A673 (cell line): ENCODE measurements around the gene PRPH2. TPM values are rescaled to one million over a fixed set of nuclear protein-coding genes. Genes with fewer than 3 reads are reported as not detected.

ENCODE experiments used
- BruUV-seq: library from RNA; stranded (reverse); fragments of 400-500 nt; replicated peaks from 2 replicates; lab custom pipeline; 2021; lab: Mats Ljungman, UMichigan
- CTCF ChIA-PET: fragments of 300-600 bp; sonication (Branson Sonifier 250); formaldehyde crosslinking; loops from one replicate; lab custom pipeline; 2022; ENCODE audit warnings: antibody characterized with exemption; lab: Charles Lee
- POLR2A ChIA-PET: fragments of 300-600 bp; sonication (Branson Sonifier 250); formaldehyde crosslinking; loops from one replicate; lab custom pipeline; 2022; ENCODE audit warnings: antibody characterized with exemption; ENCODE audit not compliant: low non-redundant PET; lab: Charles Lee
- DNase-seq: peaks from one replicate; pipeline ENCODE4 v3.0.0-alpha.2; 2015; ENCODE audit warnings: low spot score
- H3K27ac ChIP-seq: fragments of 200-600 bp; sonication (generic); 2 replicates; pipeline ENCODE4 v1.5.1; 2016; ENCODE audit warnings: mixed run types, low read depth, mild to moderate bottlenecking, mixed read lengths, antibody characterized with exemption, low read length; ENCODE audit not compliant: poor library complexity, severe bottlenecking
- H3K27me3 ChIP-seq: fragments of 200-600 bp; sonication (generic); replicated peaks from 2 replicates; pipeline ENCODE4 v1.6.1; 2017; ENCODE audit warnings: mixed run types, low read depth, mild to moderate bottlenecking, mixed read lengths, antibody characterized with exemption, low read length; ENCODE audit not compliant: insufficient read depth, poor library complexity
- H3K36me3 ChIP-seq: fragments of 200-600 bp; sonication (generic); 2 replicates; pipeline ENCODE4 v1.6.1; 2016; ENCODE audit warnings: mixed run types, mild to moderate bottlenecking, mixed read lengths, antibody characterized with exemption, low read length; ENCODE audit not compliant: insufficient read depth, poor library complexity, severe bottlenecking
- H3K4me1 ChIP-seq: fragments of 200-600 bp; sonication (generic); 2 replicates; pipeline ENCODE4 v1.6.1; 2017; ENCODE audit warnings: mixed run types, mild to moderate bottlenecking, mixed read lengths, antibody characterized with exemption, low read length; ENCODE audit not compliant: insufficient read depth, poor library complexity, severe bottlenecking
- H3K4me3 ChIP-seq: fragments of 200-600 bp; sonication (generic); 2 replicates; pipeline ENCODE4 v1.5.1; 2016; ENCODE audit warnings: low read depth, mixed run types, mild to moderate bottlenecking, mixed read lengths, low read length; ENCODE audit not compliant: poor library complexity, severe bottlenecking
- H3K9me3 ChIP-seq: fragments of 200-600 bp; sonication (generic); 2 replicates; pipeline ENCODE4 v1.6.1; 2016; ENCODE audit warnings: mixed run types, low read depth, mild to moderate bottlenecking, mixed read lengths, antibody characterized with exemption, low read length; ENCODE audit not compliant: poor library complexity, severe bottlenecking
- CTCF ChIP-seq: fragments of 300-800, 200-600 bp; sonication (generic); conservative IDR thresholded peaks from 2 replicates; pipeline ENCODE4 v1.5.1; 2017; ENCODE audit warnings: low read depth, mild to moderate bottlenecking, antibody characterized with exemption, low read length, moderate library complexity, mixed read lengths
- EZH2 ChIP-seq: fragments of 200-600 bp; sonication (generic); IDR thresholded peaks from 2 replicates; pipeline ENCODE4 v1.6.1; 2017; ENCODE audit warnings: borderline replicate concordance, low read depth, mild to moderate bottlenecking, mixed read lengths, antibody characterized with exemption, low read length; ENCODE audit not compliant: poor library complexity, severe bottlenecking
- intact Hi-C: fragments of 100-400 bp; cut with micrococcal nuclease; formaldehyde crosslinking; loops from one replicate; pipeline ENCODE4 v1.10.0; 2022; ENCODE audit not compliant: unreplicated experiment
- total RNA-seq: library from RNA; stranded (reverse); gene quantifications from 2 replicates; pipeline ENCODE4 v1.2.3, GENCODE V29; 2021

The PRPH2 gene
- total RNA-seq, 1 experiment from 2014 or later, result 0.41 TPM

- Histone ChIP-seq H3K4me3 (no peak overlapping the region), H3K27me3 (no peaks in the 10 kb centered on the region), H3K36me3 (no peaks in the 10 kb centered on the region), H3K27ac (no peak overlapping the region), H3K4me1 (no peaks in the 10 kb centered on the region), H3K9me3 (no peaks in the 10 kb centered on the region)
- no peak for TF ChIP-seq EZH2
- TF ChIP-seq CTCF, result no peak
- no peak for DNase-seq
- BruUV-seq, result no TSS peak
- CTCF ChIA-PET, result no interaction called here
- intact Hi-C loops, result no loop called here
- POLR2A ChIA-PET, result no interaction called here
These were observed 10.5 kb downstream of the PRPH2 start for GRCh38 chr6:42711930-42712329.

- Histone ChIP-seq H3K9me3 (no peaks in the 10 kb centered on the region), H3K4me1 (no peaks in the 10 kb centered on the region), H3K36me3 (no peaks in the 10 kb centered on the region), H3K27me3 (no peaks in the 10 kb centered on the region), H3K27ac (no peak overlapping the region), H3K4me3 (no peak overlapping the region)
- CTCF ChIA-PET, result no interaction called here
- no TSS peak for BruUV-seq
- DNase-seq, result no peak
- intact Hi-C loops, result no loop called here
- no peak for TF ChIP-seq EZH2
- TF ChIP-seq CTCF, result no peak
- POLR2A ChIA-PET, result no interaction called here
These were observed 12.1 kb downstream of the PRPH2 start for GRCh38 chr6:42710316-42710715.

- Histone ChIP-seq H3K27ac (no peak overlapping the region), H3K4me3 (no peak overlapping the region), H3K36me3 (no peaks in the 10 kb centered on the region), H3K9me3 (no peaks in the 10 kb centered on the region), H3K27me3 (no peaks in the 10 kb centered on the region), H3K4me1 (no peaks in the 10 kb centered on the region)
- ChIA-PET POLR2A (no interaction called here), CTCF (no interaction called here)
- no TSS peak for BruUV-seq
- TF ChIP-seq CTCF (no peak), EZH2 (no peak)
- DNase-seq, result no peak
- intact Hi-C loops, result no loop called here
These were observed 12.5 kb downstream of the PRPH2 start for GRCh38 chr6:42709871-42710270.
